ENCODE measurements around the gene NEK4.
"Not testable (repeated sequence)": the region's sequence is repeated elsewhere in the genome, so short reads cannot be mapped to it uniquely, and the experiment has no call there.

NEK4 gene

DNA sequence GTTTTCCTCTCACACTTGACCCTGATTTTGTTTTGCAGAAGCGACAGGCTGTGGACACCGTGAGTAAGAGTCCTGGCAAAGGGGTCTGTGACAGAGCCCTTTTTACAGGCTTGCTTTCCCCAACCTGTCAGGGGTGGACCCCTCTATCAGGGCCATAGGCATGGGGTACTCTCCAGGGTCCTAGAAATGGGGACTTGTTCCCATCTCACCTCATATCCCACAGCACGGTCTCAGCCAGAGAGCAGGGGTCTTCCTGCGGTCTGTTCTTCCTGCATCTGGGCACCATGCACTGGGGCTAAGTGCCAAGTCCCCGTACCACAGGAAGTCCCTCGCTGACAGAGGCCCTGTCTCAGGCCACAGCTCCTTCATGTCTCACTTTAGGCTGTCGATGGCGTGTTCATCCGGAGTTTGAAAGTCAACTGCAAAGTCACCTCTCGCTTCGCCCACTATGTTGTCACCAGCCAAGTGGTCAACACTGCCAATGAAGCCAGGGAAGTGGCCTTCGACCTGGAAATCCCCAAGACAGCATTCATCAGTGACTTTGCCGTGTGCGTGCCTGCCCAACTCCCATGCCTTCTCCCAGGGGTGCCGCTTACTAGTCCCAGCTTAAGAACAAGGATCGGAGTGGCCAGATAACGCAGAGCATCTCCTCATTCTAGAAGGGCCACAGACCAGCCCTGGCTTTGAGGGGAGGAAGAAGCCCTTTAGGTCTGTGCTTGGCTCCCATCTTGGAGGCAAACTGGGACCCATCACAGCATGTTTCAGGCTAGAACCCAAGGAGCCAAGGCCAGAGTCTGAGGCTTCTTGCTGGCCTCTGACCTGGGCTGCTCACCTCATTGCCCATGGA, 7.4 kb upstream of the NEK4 start:
- no peak for DNase-seq (ENCODE audit: low read depth in 3 of 3)

DNA sequence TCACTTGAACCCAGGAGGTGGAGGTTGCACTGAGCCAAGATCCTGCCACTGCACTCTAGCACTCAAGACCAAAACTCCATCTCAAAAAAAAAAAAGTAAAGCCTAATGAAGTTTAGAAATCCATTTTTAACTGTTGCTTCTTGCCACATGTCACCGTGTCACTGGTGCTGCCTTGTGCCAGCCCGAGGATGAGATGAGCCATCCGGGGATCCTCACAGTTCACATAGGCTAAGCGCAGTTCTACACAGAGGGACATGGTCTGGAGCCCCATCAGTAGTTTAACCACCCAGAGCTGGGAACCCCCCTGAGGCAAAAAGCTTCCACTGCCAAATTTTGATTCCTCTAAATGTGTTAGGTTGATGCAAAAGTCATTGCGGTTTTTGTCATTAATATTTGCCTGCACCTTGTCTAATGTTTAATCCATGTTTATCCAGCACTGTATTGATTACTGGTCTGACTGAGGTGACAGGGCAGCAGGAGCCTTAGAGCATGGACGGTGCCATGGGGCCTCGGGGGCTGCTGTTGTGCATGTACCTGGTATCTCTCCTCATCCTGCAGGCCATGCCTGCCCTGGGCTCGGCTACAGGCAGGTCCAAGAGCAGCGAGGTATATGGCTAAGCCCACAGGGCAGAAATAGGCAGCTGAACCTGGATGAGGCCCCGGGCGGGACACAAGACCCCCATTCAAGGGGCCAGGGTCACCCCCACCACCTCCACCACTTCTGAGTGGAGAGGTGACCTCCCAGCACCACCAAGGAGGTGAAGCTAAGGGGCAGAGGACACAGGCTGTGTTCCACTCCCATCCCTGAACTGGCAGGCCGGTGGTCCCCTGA, 6.6 kb upstream of the NEK4 start, which contains the start of gene ITIH1:
ITIH1 (plus strand) TSS at position 473 of the 832 bp plus-strand sequence; CDS start at position 490, 17 bp downstream.
- DNase-seq (ENCODE audit: low read depth in 3 of 3) = no peak

GRCh38 chr3:52776486-52776885, 5.7 kb upstream of the NEK4 start:
- not testable (repeated sequence) for DNase-seq (ENCODE audit: low read depth in 3 of 3)

- DNase-seq (ENCODE audit: low read depth in 3 of 3) = no peak
Observed at GRCh38 chr3:52775877-52776276, 5.1 kb upstream of the NEK4 start.

GRCh38 chr3:52774901-52775864, 4.4 kb upstream of the NEK4 start:
- no peak for DNase-seq (ENCODE audit: low read depth in 3 of 3)

DNA sequence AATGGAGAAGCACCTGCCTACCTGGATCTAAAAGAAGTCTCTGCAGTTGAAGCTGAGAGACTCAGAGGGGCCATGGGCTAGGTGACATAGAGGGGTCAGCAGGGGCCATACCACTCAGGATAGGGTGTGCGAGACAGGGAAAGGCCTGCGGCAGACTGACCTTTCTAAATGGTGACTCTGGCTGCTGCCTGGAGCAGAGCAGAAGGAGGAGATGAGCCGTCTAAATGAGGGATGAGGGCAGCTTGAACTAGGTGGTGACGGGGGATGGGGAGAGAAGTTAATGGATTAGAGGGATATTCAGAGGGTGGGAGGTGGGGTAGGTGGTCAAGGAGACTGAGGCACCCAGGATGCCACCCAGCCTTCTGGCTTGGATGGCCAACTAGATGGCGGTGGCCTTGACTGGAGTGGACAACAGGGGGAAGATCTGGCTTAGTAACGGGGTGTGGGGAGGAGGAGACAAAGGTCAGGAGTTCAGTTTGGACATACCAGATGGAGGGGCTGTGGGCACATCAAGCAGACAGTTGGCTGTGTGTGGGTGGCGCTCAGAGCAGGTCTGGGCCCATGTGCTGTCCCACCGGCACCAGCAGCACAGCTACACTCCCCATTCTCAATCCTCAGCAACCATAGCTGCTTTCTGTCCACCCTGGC, 3.5 kb upstream of the NEK4 start:
- no peak for DNase-seq (ENCODE audit: low read depth in 3 of 3)

DNA sequence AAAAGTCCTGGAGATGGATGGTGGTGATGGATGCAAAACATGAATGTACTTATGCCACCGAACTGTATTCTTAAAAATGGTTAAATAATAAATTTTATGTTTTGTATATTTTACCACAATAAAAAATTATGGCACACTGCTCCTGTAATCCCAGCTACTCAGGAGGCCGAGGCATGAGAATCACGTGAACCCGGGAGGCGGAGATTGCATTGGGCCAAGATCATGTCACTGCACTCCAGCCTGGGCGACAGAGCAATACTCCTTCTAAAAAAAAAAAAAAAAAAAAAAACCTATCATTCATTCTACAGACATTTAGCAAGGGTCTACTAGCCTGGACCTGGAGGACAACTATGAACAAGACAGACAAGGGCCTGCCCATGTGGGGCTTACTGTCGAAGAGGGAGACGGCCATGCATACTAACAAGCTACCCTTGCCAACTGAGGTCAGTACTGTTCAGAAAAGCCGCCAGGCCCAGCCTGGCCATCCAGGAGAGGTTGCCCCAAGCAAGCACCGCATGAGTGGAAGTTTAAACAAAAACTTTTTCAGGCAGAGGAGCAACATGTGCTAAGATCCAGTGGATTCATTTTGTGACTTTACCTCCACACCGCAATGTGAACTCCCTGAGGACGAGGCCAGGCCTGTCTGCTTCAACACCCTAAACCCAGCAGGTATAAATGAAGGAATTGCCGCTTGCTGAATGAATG, 2.8 kb upstream of the NEK4 start:
- no peak for DNase-seq (ENCODE audit: low read depth in 3 of 3)

DNA sequence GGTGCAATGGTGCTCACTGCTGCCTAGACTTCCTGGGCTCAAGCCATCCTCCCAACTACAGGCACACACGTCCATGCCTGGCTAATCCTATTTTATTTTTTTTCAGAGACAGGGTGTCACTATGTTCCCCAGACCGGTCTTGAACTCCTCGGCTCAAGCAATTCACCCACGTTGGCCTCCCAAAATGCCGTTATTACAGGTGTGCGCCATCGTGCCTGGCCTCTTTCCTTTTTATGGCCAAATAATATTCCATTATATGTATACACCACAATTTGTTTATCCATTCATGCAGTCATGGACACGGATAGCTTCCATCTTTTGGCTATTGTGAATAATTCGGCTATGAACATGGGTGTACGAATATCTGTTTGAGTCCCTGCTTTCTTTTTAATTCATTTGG, 962 bp upstream of the NEK4 start:
- DNase-seq (ENCODE audit: low read depth in 3 of 3) = no peak

- no peak for DNase-seq (ENCODE audit: low read depth in 3 of 3)
Observed at GRCh38 chr3:52771334-52771681, 568 bp upstream of the NEK4 start.

DNA sequence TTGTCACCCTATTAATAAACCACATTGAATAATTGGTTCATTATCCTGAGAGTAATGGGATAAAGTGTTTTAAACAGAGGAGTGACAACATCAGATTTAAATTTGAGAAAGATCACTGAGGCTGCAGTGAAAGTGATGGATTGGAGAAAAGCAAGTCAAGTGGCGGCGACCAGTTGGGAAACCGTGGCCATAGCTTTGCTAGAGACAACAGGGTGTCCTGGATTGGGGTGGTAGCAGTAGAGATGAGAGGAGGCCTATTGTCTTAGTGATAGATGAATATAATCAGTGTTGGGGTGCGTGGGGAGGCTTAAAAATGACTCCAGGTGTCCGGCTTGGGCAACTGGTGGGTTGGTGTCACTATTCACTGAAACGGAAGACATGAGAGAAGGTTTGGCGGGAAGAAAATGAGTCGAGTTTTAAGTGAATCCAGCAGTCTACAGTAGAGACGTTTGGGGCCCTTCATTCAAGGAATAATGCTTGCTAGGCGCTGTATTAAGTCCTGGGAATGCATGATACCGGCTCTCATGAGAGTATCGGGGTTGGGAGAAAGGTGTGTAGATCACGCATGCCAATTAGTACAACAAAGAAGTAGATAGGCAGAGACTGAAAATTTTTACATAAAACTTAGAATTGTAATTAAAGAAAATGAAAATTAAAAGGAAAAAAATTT, 819 bp downstream of the NEK4 start:
- DNase-seq (ENCODE audit: low read depth in 3 of 3) = no peak

DNA sequence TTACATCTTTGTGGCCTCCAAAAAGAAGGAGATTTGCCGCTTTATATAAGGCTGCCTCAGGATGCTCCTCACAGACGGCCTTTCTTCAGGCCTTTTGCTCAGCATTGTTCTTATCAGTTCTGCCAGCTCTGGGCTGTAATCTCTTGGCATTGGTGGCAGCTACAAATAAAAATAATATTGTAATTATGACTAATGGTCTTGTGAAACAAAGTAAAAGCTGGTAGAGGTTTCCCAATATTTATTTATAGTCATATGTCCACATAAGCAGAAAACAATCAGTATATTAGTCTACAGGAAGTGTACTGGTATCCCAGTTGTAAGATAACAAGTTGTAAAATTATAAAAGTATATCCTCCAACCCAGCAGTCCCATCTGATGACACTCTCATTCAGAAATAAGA, 7.3 kb downstream of the NEK4 start:
- no peak for DNase-seq (ENCODE audit: low read depth in 3 of 3)

DNA sequence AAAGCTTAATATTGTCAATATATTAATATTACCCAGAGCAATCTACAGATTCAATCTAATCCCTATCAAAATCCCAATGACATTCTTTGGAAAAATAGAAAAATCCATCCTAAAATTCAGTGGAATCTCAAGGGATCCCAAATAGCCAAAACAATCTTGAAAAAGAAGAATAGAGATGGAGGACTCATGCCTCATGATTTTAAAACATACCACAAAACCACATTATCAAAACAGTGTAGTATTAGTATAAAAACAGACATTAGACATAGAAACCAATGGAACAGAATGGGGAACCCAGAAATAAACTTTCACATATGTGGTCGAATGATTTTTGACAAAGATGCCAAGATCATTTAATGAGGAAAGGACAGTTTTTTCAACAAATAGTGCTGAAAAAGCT, 14.6 kb downstream of the NEK4 start:
- no peak for DNase-seq (ENCODE audit: low read depth in 3 of 3)

- no peak for DNase-seq (ENCODE audit: low read depth in 3 of 3)
Observed at GRCh38 chr3:52754373-52754772, 16.4 kb downstream of the NEK4 start.

GRCh38 chr3:52752045-52752660, 18.6 kb downstream of the NEK4 start:
- no peak for DNase-seq (ENCODE audit: low read depth in 3 of 3)

DNA sequence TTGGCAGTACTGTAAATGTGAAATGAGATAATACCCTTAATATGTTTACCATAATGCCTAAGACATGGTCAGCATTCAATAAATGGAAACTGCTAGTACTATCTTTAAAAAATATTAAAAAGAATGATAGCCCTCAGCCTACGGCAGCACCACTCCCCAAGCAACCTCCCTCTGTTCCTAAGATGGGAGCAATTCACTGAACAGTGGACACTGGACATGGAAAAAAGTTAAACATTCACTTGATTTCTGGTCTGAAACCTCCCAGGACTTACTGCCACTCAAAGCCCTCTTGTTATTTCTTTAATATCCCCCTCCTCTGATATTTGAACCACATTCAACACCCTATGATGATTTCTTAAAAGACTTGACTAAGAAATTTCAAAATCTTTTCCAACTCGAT, 27.0 kb downstream of the NEK4 start:
- DNase-seq (ENCODE audit: low read depth in 3 of 3) = no peak

- DNase-seq (ENCODE audit: low read depth in 3 of 3) = no peak
Observed at GRCh38 chr3:52743152-52743551, 27.6 kb downstream of the NEK4 start.

DNA sequence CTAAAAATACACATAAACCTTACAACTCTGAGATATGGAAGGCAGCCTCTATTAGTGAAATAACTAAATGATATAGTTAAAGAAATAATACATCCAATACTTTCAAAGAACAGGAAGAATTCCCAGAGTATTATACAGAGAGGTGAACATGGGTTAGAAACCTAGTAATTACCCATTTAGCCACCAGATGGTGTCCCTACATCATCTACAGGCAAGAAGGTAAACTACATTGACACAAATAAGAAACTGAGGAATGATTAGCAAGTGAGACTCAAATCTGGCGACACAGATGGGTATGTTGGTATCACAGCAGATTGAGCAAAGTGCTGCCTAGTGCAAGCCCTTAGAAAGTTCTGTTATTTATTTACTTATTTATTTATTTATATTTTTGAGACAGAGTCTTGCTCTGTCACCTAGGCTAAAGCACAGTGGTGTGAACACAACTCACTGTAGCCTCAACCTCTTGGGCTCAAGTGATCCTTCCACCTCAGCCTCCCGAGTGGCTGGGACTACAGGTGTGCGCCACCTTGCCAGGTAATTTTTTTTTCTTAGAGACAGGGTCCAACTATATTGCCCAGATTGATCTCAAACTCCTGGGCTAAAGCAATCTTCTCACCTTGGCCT, 28.2 kb downstream of the NEK4 start:
- no peak for DNase-seq (ENCODE audit: low read depth in 3 of 3)

- DNase-seq (ENCODE audit: low read depth in 3 of 3) = no peak
Observed at GRCh38 chr3:52739730-52740129, 31.0 kb downstream of the NEK4 start.

DNA sequence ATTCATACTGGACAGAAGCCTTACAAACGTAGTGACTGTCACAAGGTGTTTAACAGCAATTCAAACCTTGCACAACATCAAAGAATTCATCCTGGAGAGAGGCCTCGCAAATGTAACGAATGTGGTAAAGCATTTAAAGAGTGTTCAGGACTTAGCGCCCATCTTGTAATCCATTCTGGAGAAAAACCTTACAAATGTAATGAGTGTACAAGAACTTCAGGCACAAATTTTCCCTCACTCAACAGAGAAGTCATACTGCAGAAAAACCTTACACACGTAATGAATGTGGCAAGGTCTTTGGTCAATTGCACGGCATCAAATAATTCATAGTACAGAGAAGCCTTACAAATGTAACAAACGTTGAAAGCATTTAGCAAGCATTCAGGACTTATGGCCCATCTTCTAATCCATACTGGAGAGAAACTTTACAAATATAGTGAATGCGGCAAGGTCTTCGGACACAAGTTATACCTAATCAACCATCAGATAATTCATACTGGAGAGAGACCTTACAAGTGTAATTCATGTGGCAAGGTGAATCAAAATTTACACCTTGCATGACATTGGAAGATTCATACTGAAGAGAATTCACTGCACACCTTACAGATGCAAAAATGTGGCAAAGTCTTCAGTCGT, 37.4 kb downstream of the NEK4 start:
- no peak for DNase-seq (ENCODE audit: low read depth in 3 of 3)
